GM19328 (cell line): ENCODE measurements around the gene TTC14.
"Not testable (repeated sequence)": the region's sequence is repeated elsewhere in the genome, so short reads cannot be mapped to it uniquely, and the experiment has no call there.

Source experiments
- ATAC-seq: cut with Tn5 transposase; IDR thresholded peaks from one replicate; pipeline ENCODE4 v1.9.1; 2021; ENCODE audit warnings: mild to moderate bottlenecking, moderate library complexity; ENCODE audit not compliant: unreplicated experiment

The TTC14 gene

GRCh38 chr3:180601688-180602666 is at the start of gene TTC14:
Gene TTC14, plus strand, starts transcription at chr3:180602163. Its CDS starts 99 bp downstream, at chr3:180602262.
- ATAC-seq, result peak; percentile 98

GRCh38 chr3:180563406-180563805 is 38.6 kb upstream of the TTC14 start:
- no peak for ATAC-seq

- no peak for ATAC-seq
Observed at GRCh38 chr3:180564676-180565075, 37.3 kb upstream of the TTC14 start.

- ATAC-seq, result no peak
Observed at GRCh38 chr3:180570238-180570637, 31.7 kb upstream of the TTC14 start.

- ATAC-seq, result peak; percentile 63
Observed at GRCh38 chr3:180571831-180572598, 29.9 kb upstream of the TTC14 start.

GRCh38 chr3:180575571-180575970 is 26.4 kb upstream of the TTC14 start:
- ATAC-seq, result no peak

- ATAC-seq, result no peak
Observed at GRCh38 chr3:180580934-180581333, 21.0 kb upstream of the TTC14 start.

GRCh38 chr3:180590396-180590795 is 11.6 kb upstream of the TTC14 start:
- ATAC-seq, result no peak

GRCh38 chr3:180593631-180594030 is 8.3 kb upstream of the TTC14 start:
- not testable (repeated sequence) for ATAC-seq

- no peak for ATAC-seq
Observed at GRCh38 chr3:180594631-180595558, 7.1 kb upstream of the TTC14 start.

GRCh38 chr3:180595559-180595935 is 6.4 kb upstream of the TTC14 start:
- ATAC-seq, result no peak

GRCh38 chr3:180600473-180600872 is 1.5 kb upstream of the TTC14 start:
- no peak for ATAC-seq

GRCh38 chr3:180611006-180611405 is 9.0 kb downstream of the TTC14 start:
- ATAC-seq, result no peak

GRCh38 chr3:180612364-180612763 is 10.4 kb downstream of the TTC14 start:
- no peak for ATAC-seq

GRCh38 chr3:180615954-180616353 is 14.0 kb downstream of the TTC14 start:
- no peak for ATAC-seq

- ATAC-seq, result no peak
Observed at GRCh38 chr3:180617049-180617448, 15.1 kb downstream of the TTC14 start.

GRCh38 chr3:180618563-180618962 is 16.6 kb downstream of the TTC14 start:
- ATAC-seq, result not testable (repeated sequence)

GRCh38 chr3:180619723-180620122 is 17.8 kb downstream of the TTC14 start:
- ATAC-seq, result no peak

GRCh38 chr3:180624714-180625113 is 22.8 kb downstream of the TTC14 start:
- no peak for ATAC-seq

- ATAC-seq, result peak; percentile 96
Observed at GRCh38 chr3:180626844-180627243, 24.9 kb downstream of the TTC14 start.

- no peak for ATAC-seq
Observed at GRCh38 chr3:180630371-180630770, 28.4 kb downstream of the TTC14 start.
